ENCODE data around the gene ZMIZ1. TPM values are rescaled to one million over a fixed set of nuclear protein-coding genes. Genes with fewer than 3 reads are reported as not detected.

Gene ZMIZ1
- total RNA-seq, 1 donor from 2014 or later: 173 TPM

- no peak for TF ChIP-seq CTCF (IDR thresholded peaks at IDR 0.05; ENCODE audit: unreplicated experiment)
- Mint-ChIP-seq H3K4me1 (no peaks in the 10 kb centered on the region), H3K27me3 (ENCODE audit: low read depth) (no peaks in the 10 kb centered on the region), H3K27ac (no peak overlapping the region), H3K9me3 (no peaks in the 10 kb centered on the region), H3K36me3 (no peaks in the 10 kb centered on the region), H3K4me3 (no peak overlapping the region)
- DNase-seq (ENCODE audit: low spot score in 2 of 2, unreplicated experiment in 2 of 2): no peak
These were observed 8.8 kb upstream of the ZMIZ1 start for GRCh38 chr10:79059859-79060379.

- DNase-seq (ENCODE audit: low spot score in 2 of 2, unreplicated experiment in 2 of 2): peak in 1 of 2 experiments; percentile 10
- no peak overlapping the region for H3K27ac Mint-ChIP-seq
- no peak for TF ChIP-seq CTCF (IDR thresholded peaks at IDR 0.05; ENCODE audit: unreplicated experiment)
- H3K36me3 Mint-ChIP-seq: no peaks in the 10 kb centered on the region
- H3K27me3 Mint-ChIP-seq (ENCODE audit: low read depth): no peaks in the 10 kb centered on the region
- H3K4me3 Mint-ChIP-seq: no peak overlapping the region
- no peaks in the 10 kb centered on the region for H3K9me3 Mint-ChIP-seq
- H3K4me1 Mint-ChIP-seq: peaks cover 3% of the 10 kb centered on the region
These were observed 8.0 kb upstream of the ZMIZ1 start for GRCh38 chr10:79060641-79061255.

GRCh38 chr10:79061441-79062315 lies 7.1 kb upstream of the ZMIZ1 start:
- H3K27me3 Mint-ChIP-seq (ENCODE audit: low read depth): no peaks in the 10 kb centered on the region
- H3K27ac Mint-ChIP-seq: no peak overlapping the region
- H3K9me3 Mint-ChIP-seq: no peaks in the 10 kb centered on the region
- H3K36me3 Mint-ChIP-seq: no peaks in the 10 kb centered on the region
- no peak for TF ChIP-seq CTCF (IDR thresholded peaks at IDR 0.05; ENCODE audit: unreplicated experiment)
- peak in 1 of 2 experiments; percentile 11 for DNase-seq (ENCODE audit: low spot score in 2 of 2, unreplicated experiment in 2 of 2)
- H3K4me1 Mint-ChIP-seq: peaks cover 8% of the 10 kb centered on the region
- H3K4me3 Mint-ChIP-seq: no peak overlapping the region

GRCh38 chr10:79063071-79063491 lies 5.7 kb upstream of the ZMIZ1 start:
- Mint-ChIP-seq H3K36me3 (no peaks in the 10 kb centered on the region), H3K4me1 (peaks cover 13% of the 10 kb centered on the region), H3K27ac (no peak overlapping the region), H3K9me3 (no peaks in the 10 kb centered on the region), H3K4me3 (no peak overlapping the region), H3K27me3 (ENCODE audit: low read depth) (no peaks in the 10 kb centered on the region)
- no peak for TF ChIP-seq CTCF (IDR thresholded peaks at IDR 0.05; ENCODE audit: unreplicated experiment)
- DNase-seq (ENCODE audit: low spot score in 2 of 2, unreplicated experiment in 2 of 2): no peak

DNA sequence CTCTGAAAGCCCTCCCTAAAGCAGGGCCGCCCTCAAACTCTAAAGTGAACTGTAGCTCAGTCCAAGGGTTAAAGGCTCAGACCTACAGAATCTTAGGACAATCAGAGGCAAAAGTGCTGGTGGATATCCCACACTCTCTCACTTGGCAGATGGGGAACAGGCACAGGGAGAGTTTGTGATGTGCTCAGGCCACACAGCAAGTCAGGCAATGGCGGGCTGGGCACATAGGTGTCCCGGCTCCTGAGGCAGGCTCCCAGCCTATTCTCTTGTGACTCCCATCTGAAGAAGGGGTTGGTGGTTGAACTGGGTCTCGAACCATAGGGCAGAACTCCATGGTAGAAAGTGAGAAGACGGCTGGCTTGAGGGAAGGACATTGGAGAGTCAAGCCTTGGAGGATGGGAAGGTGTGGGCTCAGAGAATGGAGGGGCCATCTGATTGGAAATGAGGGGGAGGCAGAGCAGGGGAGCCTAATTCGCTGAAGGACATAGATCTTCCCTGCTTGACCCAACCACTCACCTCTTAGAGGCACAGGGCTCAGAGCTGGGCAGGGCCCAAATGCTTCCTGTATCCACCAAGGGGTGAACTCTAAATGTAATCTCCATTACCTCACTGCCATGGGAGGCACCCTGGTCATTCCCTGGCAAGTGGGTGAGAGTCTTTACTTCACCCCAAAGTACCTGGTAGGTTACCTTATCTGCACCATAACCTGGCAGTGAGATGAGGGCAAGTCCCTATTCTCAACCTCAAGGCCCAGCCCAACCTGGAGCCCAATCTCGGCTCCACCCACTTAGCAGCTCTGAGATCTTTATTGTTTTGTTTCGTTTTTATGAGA lies 4.9 kb upstream of the ZMIZ1 start:
- Mint-ChIP-seq H3K27ac (no peak overlapping the region), H3K9me3 (no peaks in the 10 kb centered on the region), H3K4me3 (no peak overlapping the region), H3K4me1 (peaks cover 13% of the 10 kb centered on the region), H3K27me3 (ENCODE audit: low read depth) (no peaks in the 10 kb centered on the region), H3K36me3 (no peaks in the 10 kb centered on the region)
- no peak for TF ChIP-seq CTCF (IDR thresholded peaks at IDR 0.05; ENCODE audit: unreplicated experiment)
- no peak for DNase-seq (ENCODE audit: low spot score in 2 of 2, unreplicated experiment in 2 of 2)

Measured in mesothelial cell of epicardium (in vitro differentiated cells).